Spleen (tissue), 11 donors: Measurements from ENCODE around the gene TRAPPC4. TPM values are rescaled to one million over a fixed set of nuclear protein-coding genes. Genes with fewer than 3 reads are reported as not detected.

Experiments
- DNase-seq: peaks from one replicate; pipeline ENCODE4 v3.0.0-alpha.2; 2020
- H3K27ac ChIP-seq, 8 donors: fragments of 200-600 bp; sonication (generic) in 7 of 8; 1 replicate in 4 of 8; 2 replicates in 4 of 8; pipeline versions ENCODE4 v1.5.0 to v1.8.0; 2016 to 2021; ENCODE audit warnings: inconsistent platforms in 4 of 8, mild to moderate bottlenecking in 4 of 8, moderate library complexity in 1 of 8
- H3K27me3 ChIP-seq, 7 donors: fragments of 200-600 bp; sonication (generic) in 6 of 7; replicated peaks in 1 of 7; 1 replicate in 4 of 7; 2 replicates in 3 of 7; pipeline versions ENCODE4 v1.5.0 to v1.8.0; 2016 to 2021; ENCODE audit warnings: inconsistent platforms in 3 of 7, mild to moderate bottlenecking in 1 of 7
- H3K36me3 ChIP-seq, 6 donors: fragments of 200-600 bp; sonication (generic) in 5 of 6; 1 replicate in 4 of 6; 2 replicates in 2 of 6; pipeline versions ENCODE4 v1.5.0 to v1.8.0; 2016 to 2021; ENCODE audit warnings: inconsistent platforms in 2 of 6
- H3K4me1 ChIP-seq, 6 donors: fragments of 200-600 bp; sonication (generic) in 5 of 6; 1 replicate in 3 of 6; 2 replicates in 3 of 6; pipeline versions ENCODE4 v1.5.0 to v1.8.0; 2016 to 2021; ENCODE audit warnings: inconsistent platforms in 3 of 6
- H3K4me3 ChIP-seq, 8 donors: fragments of 200-600 bp; sonication (generic) in 7 of 8; 1 replicate in 4 of 8; 2 replicates in 4 of 8; pipeline versions ENCODE4 v1.5.0 to v1.8.0; 2016 to 2021; ENCODE audit warnings: inconsistent platforms in 4 of 8, mild to moderate bottlenecking in 4 of 8, moderate library complexity in 2 of 8
- H3K9me3 ChIP-seq, 8 donors: fragments of 200-600 bp; sonication (generic) in 7 of 8; 1 replicate in 4 of 8; 2 replicates in 4 of 8; pipeline versions ENCODE4 v1.5.0 to v1.8.0; 2016 to 2021; ENCODE audit warnings: inconsistent platforms in 4 of 8
- POLR2A ChIP-seq, 3 donors: fragments of 450-650 bp; IDR thresholded peaks; one replicate each; pipeline ENCODE4 v1.5.1; 2017; ENCODE audit warnings: antibody characterized with exemption in 3 of 3, mild to moderate bottlenecking in 1 of 3
- POLR2AphosphoS5 ChIP-seq, 3 donors: sonication (generic); formaldehyde crosslinking; IDR thresholded peaks; one replicate each; pipeline ENCODE4 v1.5.1; 2017; ENCODE audit warnings: antibody characterized with exemption in 3 of 3
- WGBS, 5 donors: extraction: QIAGEN DNeasy Blood & Tissue Kit in 3 of 5; methylation state at CpG; one replicate each; pipeline versions ENCODE4 v1.1.5 to v1.1.7; 2013 to 2018; 5-methylcytosine and 5-hydroxymethylcytosine counted together
- intact Hi-C: fragments of 100-400 bp; cut with DNase I; formaldehyde crosslinking; loops from one replicate; pipeline ENCODE4 v1.15.0; 2023; ENCODE audit warnings: low total_unique reads
- polyA plus RNA-seq, 3 donors: library from polyadenylated mRNA; stranded (reverse); fragments of 200-250 nt; gene quantifications; one replicate each; pipeline ENCODE4 v1.2.1, GENCODE V29; 2013
- total RNA-seq, 7 donors: library from RNA; depleted of rRNA in 3 of 7; stranded (reverse); fragments of >200 nt in 3 of 7; fragmentation: NEBNext Ultra II Directional in 4 of 7; extraction: Animal tissue kit (Norgen Biotek cat#: 25700) in 4 of 7; gene quantifications; one replicate each; pipeline versions ENCODE4 v1.1.0 to v1.2.1, GENCODE V29; 2016 to 2021
- TF ChIP-seq, protein P1 (sequence below), 11 experiments: fragments of 200-600 bp in 7 of 11; fragments of 450-650 bp in 4 of 11; sonication (generic) in 4 of 11; IDR thresholded peaks in 8 of 11; conservative IDR thresholded peaks in 3 of 11; 1 replicate in 7 of 11; 2 replicates in 4 of 11; pipeline versions ENCODE4 v1.4.0 to v1.8.0; 2016 to 2021; ENCODE audit warnings: antibody characterized with exemption in 11 of 11, inconsistent platforms in 4 of 11, mild to moderate bottlenecking in 1 of 11
- donor health status: healthy with polysubstance abuse.
- donor health status: DM: no; HTN: no; CAD: no; lungs with moderate emphysema.
- donor health status: DM: no; HTN: no; CAD: no.
- donor health status: Bipolar disorder and iron deficiency.
- donor health status: healthy.
- donor health status: DM: no; HTN: no; CAD: no.
- donor health status: DM: yes; HTN: yes; CAD: no.

Gene TRAPPC4
- total and polyA plus RNA-seq, 10 donors: 33.1 to 61.8 (median 53.5) TPM

DNA sequence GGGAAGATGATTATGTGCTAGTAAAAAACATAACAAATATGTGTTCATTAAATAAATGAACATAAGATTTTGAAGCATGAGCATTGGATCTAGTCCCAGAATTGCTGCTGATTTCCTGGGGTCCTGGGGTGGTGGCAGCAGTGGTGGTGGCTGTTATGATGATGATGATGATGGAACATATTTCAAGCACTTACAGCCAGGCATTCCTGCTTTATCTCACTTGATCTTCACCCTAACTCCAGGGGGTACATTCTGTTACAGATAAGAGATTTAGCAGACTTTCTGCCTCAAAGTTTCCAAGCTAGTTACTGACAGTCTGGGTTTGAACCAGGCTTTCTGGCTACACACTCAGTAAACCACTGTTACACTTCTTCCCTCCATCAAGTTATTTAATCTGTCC is 5.2 kb downstream of the TRAPPC4 start:
- TF ChIP-seq, protein P1, sequence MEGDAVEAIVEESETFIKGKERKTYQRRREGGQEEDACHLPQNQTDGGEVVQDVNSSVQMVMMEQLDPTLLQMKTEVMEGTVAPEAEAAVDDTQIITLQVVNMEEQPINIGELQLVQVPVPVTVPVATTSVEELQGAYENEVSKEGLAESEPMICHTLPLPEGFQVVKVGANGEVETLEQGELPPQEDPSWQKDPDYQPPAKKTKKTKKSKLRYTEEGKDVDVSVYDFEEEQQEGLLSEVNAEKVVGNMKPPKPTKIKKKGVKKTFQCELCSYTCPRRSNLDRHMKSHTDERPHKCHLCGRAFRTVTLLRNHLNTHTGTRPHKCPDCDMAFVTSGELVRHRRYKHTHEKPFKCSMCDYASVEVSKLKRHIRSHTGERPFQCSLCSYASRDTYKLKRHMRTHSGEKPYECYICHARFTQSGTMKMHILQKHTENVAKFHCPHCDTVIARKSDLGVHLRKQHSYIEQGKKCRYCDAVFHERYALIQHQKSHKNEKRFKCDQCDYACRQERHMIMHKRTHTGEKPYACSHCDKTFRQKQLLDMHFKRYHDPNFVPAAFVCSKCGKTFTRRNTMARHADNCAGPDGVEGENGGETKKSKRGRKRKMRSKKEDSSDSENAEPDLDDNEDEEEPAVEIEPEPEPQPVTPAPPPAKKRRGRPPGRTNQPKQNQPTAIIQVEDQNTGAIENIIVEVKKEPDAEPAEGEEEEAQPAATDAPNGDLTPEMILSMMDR (IDR thresholded peaks at IDR 0.05 in 8 of 11, conservative IDR thresholded peaks at IDR 0.05 in 3 of 11): no peak
- TF ChIP-seq POLR2A (IDR thresholded peaks at IDR 0.05) (no peak), POLR2AphosphoS5 (IDR thresholded peaks at IDR 0.05) (no peak)
- Histone ChIP-seq H3K9me3 (no peaks in the 10 kb centered on the region), H3K36me3 (peaks cover 0 to 87% (median 46%) of the 10 kb centered on the region in 6 donors), H3K4me1 (peaks cover 19 to 80% (median 52%) of the 10 kb centered on the region in 6 donors), H3K27me3 (no peaks in the 10 kb centered on the region), H3K4me3 (no peak overlapping the region), H3K27ac (peak overlapping the region in 6 of 8 donors; percentile 60 to 77 (median 74))
- intact Hi-C loops: no loop called here
- peak; percentile 14 for DNase-seq

DNA sequence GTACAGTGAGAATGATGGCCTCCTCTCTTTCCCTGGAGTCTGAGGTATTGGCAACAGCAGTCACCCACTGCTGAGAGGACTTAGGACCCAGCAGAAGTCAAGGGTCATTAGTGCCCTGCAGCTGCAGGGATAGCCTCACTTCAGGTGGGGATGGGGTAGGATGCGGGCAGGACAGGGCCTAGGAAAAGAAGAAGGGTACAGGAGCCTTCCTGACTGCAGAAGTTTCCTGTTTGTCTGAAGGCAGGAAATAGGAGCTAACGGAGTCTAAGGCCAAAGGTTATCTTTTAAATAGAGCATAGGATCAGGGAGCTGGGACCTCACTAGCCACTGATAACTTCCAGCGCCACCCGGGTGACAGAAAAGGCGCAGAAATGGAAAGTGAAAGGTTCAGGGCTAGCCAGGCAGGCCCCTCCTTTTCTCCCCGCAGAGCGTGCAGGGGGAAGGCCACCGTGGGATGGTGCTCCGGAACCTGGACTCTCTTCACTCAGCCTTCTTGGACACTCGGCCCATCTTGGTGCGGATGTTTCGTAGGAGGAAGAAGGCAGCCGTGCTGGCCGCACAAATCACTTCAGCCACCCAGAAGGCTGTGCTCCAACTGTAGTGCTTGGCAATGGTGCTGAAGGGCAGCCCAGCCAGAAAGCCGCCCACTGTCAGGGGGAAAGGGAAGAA is 6.0 kb downstream of the TRAPPC4 start:
- TF ChIP-seq, protein P1 (IDR thresholded peaks at IDR 0.05 in 8 of 11, conservative IDR thresholded peaks at IDR 0.05 in 3 of 11): no peak
- peak in 2 of 3 donors; percentile 54 to 60 for TF ChIP-seq POLR2AphosphoS5 (IDR thresholded peaks at IDR 0.05)
- peak overlapping the region in 2 of 8 donors; percentile 1 to 24 for H3K4me3 ChIP-seq
- intact Hi-C loops: no loop called here
- no peaks in the 10 kb centered on the region for H3K27me3 ChIP-seq
- WGBS, 5 donors: 50 to 75% (median 75%) methylated on average over 15 of the region's 15 CpGs
- no peaks in the 10 kb centered on the region for H3K9me3 ChIP-seq
- peaks cover 22 to 80% (median 55%) of the 10 kb centered on the region in 6 donors for H3K4me1 ChIP-seq
- peak overlapping the region; percentile 29 to 77 (median 70) for H3K27ac ChIP-seq
- peaks cover 0 to 87% (median 46%) of the 10 kb centered on the region in 6 donors for H3K36me3 ChIP-seq
- DNase-seq: peak; percentile 77

DNA sequence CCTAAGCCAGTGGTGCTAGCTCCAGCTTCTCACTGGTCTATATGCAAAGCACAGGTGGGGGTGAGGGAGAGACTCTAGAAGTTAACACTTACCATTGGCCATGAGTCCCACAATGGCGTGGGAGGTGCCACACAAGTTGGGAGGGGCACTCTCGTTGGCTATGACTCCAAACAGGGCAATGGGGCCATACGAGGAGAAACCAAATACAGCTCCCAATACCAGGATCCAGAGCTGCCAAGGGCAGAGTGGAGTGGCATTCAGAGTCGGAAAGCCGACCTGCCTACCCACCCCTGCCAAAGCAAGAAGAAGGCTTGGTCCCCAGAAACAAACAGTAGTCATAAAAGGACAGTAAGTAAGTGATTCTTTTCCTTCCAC is 6.5 kb downstream of the TRAPPC4 start:
- WGBS, 5 donors: 63 to 89% (median 72%) methylated on average over 5 of the region's 5 CpGs
- no peaks in the 10 kb centered on the region for H3K9me3 ChIP-seq
- H3K27ac ChIP-seq: peak overlapping the region; percentile 29 to 77 (median 70)
- peak; percentile 57 for DNase-seq
- intact Hi-C loops: no loop called here
- peaks cover 0 to 85% (median 46%) of the 10 kb centered on the region in 6 donors for H3K36me3 ChIP-seq
- no peaks in the 10 kb centered on the region for H3K27me3 ChIP-seq
- peak in 2 of 3 donors; percentile 2 to 20 for TF ChIP-seq POLR2AphosphoS5 (IDR thresholded peaks at IDR 0.05)
- no peak for TF ChIP-seq POLR2A (IDR thresholded peaks at IDR 0.05)
- TF ChIP-seq, protein P1 (IDR thresholded peaks at IDR 0.05 in 8 of 11, conservative IDR thresholded peaks at IDR 0.05 in 3 of 11): no peak
- peaks cover 22 to 80% (median 55%) of the 10 kb centered on the region in 6 donors for H3K4me1 ChIP-seq
- H3K4me3 ChIP-seq: peak overlapping the region in 2 of 8 donors; percentile 1 to 24

DNA sequence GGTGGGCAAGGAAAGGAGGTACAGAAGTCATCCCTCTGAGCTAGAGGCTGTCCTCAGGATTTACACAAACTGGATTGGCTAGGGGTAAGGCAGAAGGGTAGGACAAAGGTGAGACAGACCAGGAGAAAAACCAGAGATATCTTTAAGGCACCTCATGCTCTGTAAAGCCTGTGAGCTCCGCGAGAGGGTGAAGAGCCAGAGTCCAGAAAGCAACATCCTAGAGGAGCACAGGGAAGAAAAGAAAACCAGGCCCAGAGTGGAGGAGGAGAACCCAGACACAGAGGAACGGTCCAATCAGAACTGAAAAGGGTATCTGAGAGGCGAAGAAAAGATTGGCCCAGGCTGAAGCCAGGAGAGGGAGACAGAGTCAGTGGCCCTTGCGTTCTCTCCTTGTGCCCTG is 7.0 kb downstream of the TRAPPC4 start:
- H3K27ac ChIP-seq: peak overlapping the region in 7 of 8 donors; percentile 29 to 77 (median 68)
- peaks cover 0 to 81% (median 46%) of the 10 kb centered on the region in 6 donors for H3K36me3 ChIP-seq
- no peaks in the 10 kb centered on the region for H3K27me3 ChIP-seq
- 90 to 98% (median 97%) methylated on average over 5 of the region's 5 CpGs for WGBS, 5 donors
- peaks cover 18 to 78% (median 53%) of the 10 kb centered on the region in 6 donors for H3K4me1 ChIP-seq
- H3K4me3 ChIP-seq: no peak overlapping the region
- intact Hi-C loops: no loop called here
- no peak for DNase-seq
- TF ChIP-seq, protein P1 (IDR thresholded peaks at IDR 0.05 in 8 of 11, conservative IDR thresholded peaks at IDR 0.05 in 3 of 11): no peak
- TF ChIP-seq POLR2AphosphoS5 (IDR thresholded peaks at IDR 0.05) (no peak), POLR2A (IDR thresholded peaks at IDR 0.05) (no peak)
- no peaks in the 10 kb centered on the region for H3K9me3 ChIP-seq
